HG03066 (cell line): ENCODE measurements around the gene SIGLEC7.
"Not testable (repeated sequence)": the region's sequence is repeated elsewhere in the genome, so short reads cannot be mapped to it uniquely, and the experiment has no call there.

ENCODE experiments used
- ATAC-seq: cut with Tn5 transposase; IDR thresholded peaks from one replicate; pipeline ENCODE4 v1.9.1; 2021; ENCODE audit warnings: low read depth; ENCODE audit not compliant: unreplicated experiment

The SIGLEC7 gene

GRCh38 chr19:51164215-51164614 is 22.1 kb downstream of the SIGLEC7 start:
- no peak for ATAC-seq

GRCh38 chr19:51166846-51167490 is 24.9 kb downstream of the SIGLEC7 start:
- no peak for ATAC-seq

- no peak for ATAC-seq
These were observed 26.6 kb downstream of the SIGLEC7 start for GRCh38 chr19:51168564-51169282.

- ATAC-seq = not testable (repeated sequence)
These were observed 27.3 kb downstream of the SIGLEC7 start for GRCh38 chr19:51169283-51169918.

- no peak for ATAC-seq
These were observed 30.1 kb downstream of the SIGLEC7 start for GRCh38 chr19:51172223-51172622.

GRCh38 chr19:51173681-51174080 is 31.6 kb downstream of the SIGLEC7 start:
- ATAC-seq = no peak

GRCh38 chr19:51179256-51179655 is 37.2 kb downstream of the SIGLEC7 start:
- ATAC-seq = no peak

- ATAC-seq = no peak
These were observed 39.3 kb downstream of the SIGLEC7 start for GRCh38 chr19:51181377-51181912.

GRCh38 chr19:51181913-51182419 is 39.9 kb downstream of the SIGLEC7 start:
- no peak for ATAC-seq

- ATAC-seq = no peak
These were observed 41.5 kb downstream of the SIGLEC7 start for GRCh38 chr19:51183629-51184028.

GRCh38 chr19:51185069-51185867 is 43.2 kb downstream of the SIGLEC7 start:
- ATAC-seq = no peak

GRCh38 chr19:51185868-51186215 is 43.7 kb downstream of the SIGLEC7 start:
- no peak for ATAC-seq

GRCh38 chr19:51186323-51186722 is 44.2 kb downstream of the SIGLEC7 start:
- ATAC-seq = no peak

- no peak for ATAC-seq
These were observed 45.5 kb downstream of the SIGLEC7 start for GRCh38 chr19:51187395-51188226.

GRCh38 chr19:51188227-51188559 is 46.1 kb downstream of the SIGLEC7 start:
- no peak for ATAC-seq

GRCh38 chr19:51192689-51193088 is 50.6 kb downstream of the SIGLEC7 start:
- ATAC-seq = no peak

GRCh38 chr19:51194527-51195315 is 52.6 kb downstream of the SIGLEC7 start:
- no peak for ATAC-seq

- ATAC-seq = no peak
These were observed 53.1 kb downstream of the SIGLEC7 start for GRCh38 chr19:51195316-51195586.

GRCh38 chr19:51195616-51196015 is 53.5 kb downstream of the SIGLEC7 start:
- ATAC-seq = no peak
